PFSK-1 (cell line): ENCODE results near the gene RAB3IP.

Source experiments
- FOXP2 ChIP-seq: optimal IDR thresholded peaks from 2 replicates; pipeline ENCODE3; 2011; ENCODE audit warnings: borderline replicate concordance, control low read depth, inconsistent platforms; ENCODE audit not compliant: insufficient read depth; ENCODE audit errors: extremely low read length, extremely low read depth
- POLR2AphosphoS5 ChIP-seq: IDR thresholded peaks from 2 replicates; pipeline ENCODE4 v1.6.1; 2012; ENCODE audit warnings: low read depth, mild to moderate bottlenecking, control low read depth, low read length, moderate library complexity
- REST ChIP-seq, 2 experiments: IDR thresholded peaks; 2 replicates each; pipeline versions ENCODE4 v1.6.1 to v1.8.0; 2011 to 2012; ENCODE audit warnings: low read depth in 2 of 2, low read length in 2 of 2, control low read depth in 1 of 2, inconsistent platforms in 1 of 2, mild to moderate bottlenecking in 1 of 2, moderate library complexity in 1 of 2; ENCODE audit not compliant: insufficient read depth in 1 of 2
- SIN3A ChIP-seq: IDR thresholded peaks from 2 replicates; pipeline ENCODE4 v1.6.1; 2012; ENCODE audit warnings: mild to moderate bottlenecking, low read length, moderate library complexity, borderline replicate concordance; ENCODE audit not compliant: insufficient read depth
- TAF1 ChIP-seq: IDR thresholded peaks from 2 replicates; pipeline ENCODE4 v1.6.1; 2012; ENCODE audit warnings: low read length, control low read depth, borderline replicate concordance; ENCODE audit not compliant: insufficient read depth

- TF ChIP-seq FOXP2 (no peak), TAF1 (no peak), POLR2AphosphoS5 (no peak), SIN3A (no peak), REST (IDR thresholded peaks at IDR 0.05; ENCODE audit: insufficient read depth in 1 of 2, low read depth in 2 of 2, low read length in 2 of 2) (no peak)
Observed at GRCh38 chr12:69851976-69852375, 113.3 kb downstream of the RAB3IP start.
